HepG2 (cell line): Measurements from ENCODE around the gene TRIM27. TPM values are rescaled to one million over a fixed set of nuclear protein-coding genes. Genes with fewer than 3 reads are reported as not detected.

Experiments used
- ATF7-NPFF ChIP-seq: sonication (generic); formaldehyde crosslinking; IDR thresholded peaks from 2 replicates; pipeline ENCODE4 v1.8.1; 2023; ENCODE audit warnings: mild to moderate bottlenecking, low read depth, missing genetic modification reagents, moderate library complexity
- IRX3 ChIP-seq: sonication (generic); formaldehyde crosslinking; IDR thresholded peaks from 2 replicates; pipeline ENCODE4 v1.8.1; 2023; ENCODE audit warnings: mild to moderate bottlenecking, low read depth, missing genetic modification reagents, borderline replicate concordance
- ISL2 ChIP-seq: sonication (generic); formaldehyde crosslinking; IDR thresholded peaks from 2 replicates; pipeline ENCODE4 v1.5.0; 2020; ENCODE audit warnings: missing genetic modification reagents
- KMT2B ChIP-seq: IDR thresholded peaks from 2 replicates; pipeline ENCODE4 v1.6.1; 2016; ENCODE audit warnings: missing genetic modification reagents, missing compliant biosample characterization
- NFYB ChIP-seq: sonication (generic); formaldehyde crosslinking; IDR thresholded peaks from 2 replicates; pipeline ENCODE4 v1.4.0; 2020; ENCODE audit warnings: missing genetic modification reagents
- PHF5A ChIP-seq: IDR thresholded peaks from one replicate; pipeline ENCODE4 v1.6.1; 2018; ENCODE audit warnings: low read depth, missing genetic modification reagents; ENCODE audit not compliant: unreplicated experiment
- SMYD3 ChIP-seq: sonication (generic); formaldehyde crosslinking; IDR thresholded peaks from 2 replicates; pipeline ENCODE4 v1.8.1; 2023; ENCODE audit warnings: mild to moderate bottlenecking, missing genetic modification reagents
- ZNF430 ChIP-seq: sonication (generic); formaldehyde crosslinking; IDR thresholded peaks from 2 replicates; pipeline ENCODE4 v1.9.0; 2021; ENCODE audit warnings: mild to moderate bottlenecking, missing genetic modification reagents
- ZNF7 ChIP-seq: IDR thresholded peaks from 2 replicates; pipeline ENCODE4 v1.6.1; 2016; ENCODE audit warnings: missing biosample characterization, missing genetic modification reagents
- polyA plus RNA-seq, 8 experiments: library from polyadenylated mRNA; depleted of rRNA in 3 of 8; stranded (reverse) in 7 of 8; unstranded in 1 of 8; fragments of >200 nt; fragmentation: Illumina TruSeq in 4 of 8; extraction: Trizol in 4 of 8; gene quantifications; 2 replicates each; pipeline versions ENCODE4 v1.2.1 to v1.2.3, GENCODE V29; 2011 to 2016; ENCODE audit warnings: low read depth in 4 of 8, missing spikeins in 1 of 8, mixed read lengths in 1 of 8; ENCODE audit not compliant: insufficient read depth in 1 of 8
- total RNA-seq, 5 experiments: library from RNA; depleted of rRNA; stranded (reverse); fragments of >200 nt; fragmentation: Illumina TruSeq; extraction: Trizol; gene quantifications; 2 replicates each; pipeline ENCODE4 v1.2.3, GENCODE V29; 2016; ENCODE audit warnings: low read depth in 1 of 5
- TF ChIP-seq, protein P1 (sequence below): sonication (generic); formaldehyde crosslinking; IDR thresholded peaks from 2 replicates; pipeline ENCODE4 v1.4.0; 2020; ENCODE audit warnings: mild to moderate bottlenecking, missing genetic modification reagents
- TF ChIP-seq, protein P2 (sequence below): sonication (generic); formaldehyde crosslinking; IDR thresholded peaks from 2 replicates; pipeline ENCODE4 v1.4.0; 2020; ENCODE audit warnings: missing genetic modification reagents
- TF ChIP-seq, protein P3 (sequence below): sonication (generic); formaldehyde crosslinking; IDR thresholded peaks from 2 replicates; pipeline ENCODE4 v1.8.1; 2023; ENCODE audit warnings: mild to moderate bottlenecking, missing genetic modification reagents
- TF ChIP-seq, protein P4 (sequence below): sonication (generic); formaldehyde crosslinking; IDR thresholded peaks from 2 replicates; pipeline ENCODE4 v1.9.0; 2021; ENCODE audit warnings: missing genetic modification reagents, borderline replicate concordance
- TF ChIP-seq, protein P5 (sequence below): sonication (generic); formaldehyde crosslinking; IDR thresholded peaks from 2 replicates; pipeline ENCODE4 v1.9.0; 2021; ENCODE audit warnings: missing genetic modification reagents, mild to moderate bottlenecking, borderline replicate concordance
- TF ChIP-seq, protein P6 (sequence below): sonication (generic); formaldehyde crosslinking; IDR thresholded peaks from 2 replicates; pipeline ENCODE4 v1.4.0; 2020; ENCODE audit warnings: missing genetic modification reagents

TRIM27 gene
- total and polyA plus RNA-seq, 2 of the 13 experiments (the other 11 are each of a cell fraction or from before 2014, with no cell fraction given): 88.6 to 112 TPM

DNA sequence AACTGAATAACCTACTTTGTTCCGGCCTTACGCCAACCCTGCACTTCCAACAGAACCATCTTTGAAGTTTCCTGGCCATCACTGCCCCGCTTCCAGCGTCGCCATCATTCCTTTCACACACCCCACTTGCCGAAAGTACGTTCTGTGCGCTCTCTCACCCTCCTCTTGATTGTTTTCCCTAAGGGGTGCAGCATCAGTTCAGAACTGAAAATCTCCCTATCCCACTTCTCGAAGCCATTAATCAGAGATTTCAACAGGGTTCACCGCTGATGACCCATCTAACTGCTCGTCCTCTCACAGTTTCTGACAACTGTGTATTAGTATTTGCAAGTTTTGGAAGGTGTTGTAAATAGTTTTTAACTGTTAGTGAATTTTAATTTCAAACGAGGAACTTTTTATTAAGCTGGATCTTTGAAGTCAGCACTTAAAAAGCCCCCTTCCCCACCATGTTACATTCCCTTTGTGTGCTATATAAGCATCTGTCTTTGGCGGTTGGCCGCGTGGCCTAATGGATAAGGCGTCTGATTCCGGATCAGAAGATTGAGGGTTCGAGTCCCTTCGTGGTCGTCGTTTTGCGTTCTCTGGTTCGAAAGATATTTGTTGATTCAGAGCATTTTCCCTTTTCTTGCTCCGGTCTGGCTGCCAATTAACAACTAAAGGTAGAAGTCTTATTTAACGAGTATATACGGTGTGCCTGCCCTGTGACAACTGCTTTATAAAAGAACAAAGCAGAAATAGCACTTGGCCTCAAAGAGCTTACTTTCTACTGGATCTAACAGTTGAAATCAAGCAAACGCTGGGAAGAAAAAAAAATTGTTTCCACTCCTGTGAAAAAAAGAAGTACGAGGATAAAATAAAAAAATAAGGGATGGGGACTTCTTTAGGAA, 42.6 kb downstream of the TRIM27 start (continued):
- TF ChIP-seq, protein P1, sequence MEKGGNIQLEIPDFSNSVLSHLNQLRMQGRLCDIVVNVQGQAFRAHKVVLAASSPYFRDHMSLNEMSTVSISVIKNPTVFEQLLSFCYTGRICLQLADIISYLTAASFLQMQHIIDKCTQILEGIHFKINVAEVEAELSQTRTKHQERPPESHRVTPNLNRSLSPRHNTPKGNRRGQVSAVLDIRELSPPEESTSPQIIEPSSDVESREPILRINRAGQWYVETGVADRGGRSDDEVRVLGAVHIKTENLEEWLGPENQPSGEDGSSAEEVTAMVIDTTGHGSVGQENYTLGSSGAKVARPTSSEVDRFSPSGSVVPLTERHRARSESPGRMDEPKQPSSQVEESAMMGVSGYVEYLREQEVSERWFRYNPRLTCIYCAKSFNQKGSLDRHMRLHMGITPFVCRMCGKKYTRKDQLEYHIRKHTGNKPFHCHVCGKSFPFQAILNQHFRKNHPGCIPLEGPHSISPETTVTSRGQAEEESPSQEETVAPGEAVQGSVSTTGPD (CRISPR knock-in tag): no peak
- TF ChIP-seq SMYD3 (CRISPR knock-in tag) (no peak), PHF5A (peak; percentile 54), ZNF430 (CRISPR knock-in tag) (no peak), NFYB (no peak), KMT2B (CRISPR knock-in tag) (peak; percentile 73), ATF7-NPFF (CRISPR knock-in tag) (no peak), IRX3 (CRISPR knock-in tag) (no peak), ZNF7 (CRISPR knock-in tag) (no peak), ISL2 (CRISPR knock-in tag) (peak; percentile 56; the same call in 1 of the 2 replicates)
- TF ChIP-seq, protein P2, sequence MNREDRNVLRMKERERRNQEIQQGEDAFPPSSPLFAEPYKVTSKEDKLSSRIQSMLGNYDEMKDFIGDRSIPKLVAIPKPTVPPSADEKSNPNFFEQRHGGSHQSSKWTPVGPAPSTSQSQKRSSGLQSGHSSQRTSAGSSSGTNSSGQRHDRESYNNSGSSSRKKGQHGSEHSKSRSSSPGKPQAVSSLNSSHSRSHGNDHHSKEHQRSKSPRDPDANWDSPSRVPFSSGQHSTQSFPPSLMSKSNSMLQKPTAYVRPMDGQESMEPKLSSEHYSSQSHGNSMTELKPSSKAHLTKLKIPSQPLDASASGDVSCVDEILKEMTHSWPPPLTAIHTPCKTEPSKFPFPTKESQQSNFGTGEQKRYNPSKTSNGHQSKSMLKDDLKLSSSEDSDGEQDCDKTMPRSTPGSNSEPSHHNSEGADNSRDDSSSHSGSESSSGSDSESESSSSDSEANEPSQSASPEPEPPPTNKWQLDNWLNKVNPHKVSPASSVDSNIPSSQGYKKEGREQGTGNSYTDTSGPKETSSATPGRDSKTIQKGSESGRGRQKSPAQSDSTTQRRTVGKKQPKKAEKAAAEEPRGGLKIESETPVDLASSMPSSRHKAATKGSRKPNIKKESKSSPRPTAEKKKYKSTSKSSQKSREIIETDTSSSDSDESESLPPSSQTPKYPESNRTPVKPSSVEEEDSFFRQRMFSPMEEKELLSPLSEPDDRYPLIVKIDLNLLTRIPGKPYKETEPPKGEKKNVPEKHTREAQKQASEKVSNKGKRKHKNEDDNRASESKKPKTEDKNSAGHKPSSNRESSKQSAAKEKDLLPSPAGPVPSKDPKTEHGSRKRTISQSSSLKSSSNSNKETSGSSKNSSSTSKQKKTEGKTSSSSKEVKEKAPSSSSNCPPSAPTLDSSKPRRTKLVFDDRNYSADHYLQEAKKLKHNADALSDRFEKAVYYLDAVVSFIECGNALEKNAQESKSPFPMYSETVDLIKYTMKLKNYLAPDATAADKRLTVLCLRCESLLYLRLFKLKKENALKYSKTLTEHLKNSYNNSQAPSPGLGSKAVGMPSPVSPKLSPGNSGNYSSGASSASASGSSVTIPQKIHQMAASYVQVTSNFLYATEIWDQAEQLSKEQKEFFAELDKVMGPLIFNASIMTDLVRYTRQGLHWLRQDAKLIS: no peak
- TF ChIP-seq, protein P3, sequence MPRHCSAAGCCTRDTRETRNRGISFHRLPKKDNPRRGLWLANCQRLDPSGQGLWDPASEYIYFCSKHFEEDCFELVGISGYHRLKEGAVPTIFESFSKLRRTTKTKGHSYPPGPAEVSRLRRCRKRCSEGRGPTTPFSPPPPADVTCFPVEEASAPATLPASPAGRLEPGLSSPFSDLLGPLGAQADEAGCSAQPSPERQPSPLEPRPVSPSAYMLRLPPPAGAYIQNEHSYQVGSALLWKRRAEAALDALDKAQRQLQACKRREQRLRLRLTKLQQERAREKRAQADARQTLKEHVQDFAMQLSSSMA (CRISPR knock-in tag): no peak
- TF ChIP-seq, protein P4, sequence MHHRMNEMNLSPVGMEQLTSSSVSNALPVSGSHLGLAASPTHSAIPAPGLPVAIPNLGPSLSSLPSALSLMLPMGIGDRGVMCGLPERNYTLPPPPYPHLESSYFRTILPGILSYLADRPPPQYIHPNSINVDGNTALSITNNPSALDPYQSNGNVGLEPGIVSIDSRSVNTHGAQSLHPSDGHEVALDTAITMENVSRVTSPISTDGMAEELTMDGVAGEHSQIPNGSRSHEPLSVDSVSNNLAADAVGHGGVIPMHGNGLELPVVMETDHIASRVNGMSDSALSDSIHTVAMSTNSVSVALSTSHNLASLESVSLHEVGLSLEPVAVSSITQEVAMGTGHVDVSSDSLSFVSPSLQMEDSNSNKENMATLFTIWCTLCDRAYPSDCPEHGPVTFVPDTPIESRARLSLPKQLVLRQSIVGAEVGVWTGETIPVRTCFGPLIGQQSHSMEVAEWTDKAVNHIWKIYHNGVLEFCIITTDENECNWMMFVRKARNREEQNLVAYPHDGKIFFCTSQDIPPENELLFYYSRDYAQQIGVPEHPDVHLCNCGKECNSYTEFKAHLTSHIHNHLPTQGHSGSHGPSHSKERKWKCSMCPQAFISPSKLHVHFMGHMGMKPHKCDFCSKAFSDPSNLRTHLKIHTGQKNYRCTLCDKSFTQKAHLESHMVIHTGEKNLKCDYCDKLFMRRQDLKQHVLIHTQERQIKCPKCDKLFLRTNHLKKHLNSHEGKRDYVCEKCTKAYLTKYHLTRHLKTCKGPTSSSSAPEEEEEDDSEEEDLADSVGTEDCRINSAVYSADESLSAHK (CRISPR knock-in tag): no peak
- TF ChIP-seq, protein P5, sequence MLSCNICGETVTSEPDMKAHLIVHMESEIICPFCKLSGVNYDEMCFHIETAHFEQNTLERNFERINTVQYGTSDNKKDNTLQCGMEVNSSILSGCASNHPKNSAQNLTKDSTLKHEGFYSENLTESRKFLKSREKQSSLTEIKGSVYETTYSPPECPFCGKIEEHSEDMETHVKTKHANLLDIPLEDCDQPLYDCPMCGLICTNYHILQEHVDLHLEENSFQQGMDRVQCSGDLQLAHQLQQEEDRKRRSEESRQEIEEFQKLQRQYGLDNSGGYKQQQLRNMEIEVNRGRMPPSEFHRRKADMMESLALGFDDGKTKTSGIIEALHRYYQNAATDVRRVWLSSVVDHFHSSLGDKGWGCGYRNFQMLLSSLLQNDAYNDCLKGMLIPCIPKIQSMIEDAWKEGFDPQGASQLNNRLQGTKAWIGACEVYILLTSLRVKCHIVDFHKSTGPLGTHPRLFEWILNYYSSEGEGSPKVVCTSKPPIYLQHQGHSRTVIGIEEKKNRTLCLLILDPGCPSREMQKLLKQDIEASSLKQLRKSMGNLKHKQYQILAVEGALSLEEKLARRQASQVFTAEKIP (CRISPR knock-in tag): no peak
- TF ChIP-seq, protein P6, sequence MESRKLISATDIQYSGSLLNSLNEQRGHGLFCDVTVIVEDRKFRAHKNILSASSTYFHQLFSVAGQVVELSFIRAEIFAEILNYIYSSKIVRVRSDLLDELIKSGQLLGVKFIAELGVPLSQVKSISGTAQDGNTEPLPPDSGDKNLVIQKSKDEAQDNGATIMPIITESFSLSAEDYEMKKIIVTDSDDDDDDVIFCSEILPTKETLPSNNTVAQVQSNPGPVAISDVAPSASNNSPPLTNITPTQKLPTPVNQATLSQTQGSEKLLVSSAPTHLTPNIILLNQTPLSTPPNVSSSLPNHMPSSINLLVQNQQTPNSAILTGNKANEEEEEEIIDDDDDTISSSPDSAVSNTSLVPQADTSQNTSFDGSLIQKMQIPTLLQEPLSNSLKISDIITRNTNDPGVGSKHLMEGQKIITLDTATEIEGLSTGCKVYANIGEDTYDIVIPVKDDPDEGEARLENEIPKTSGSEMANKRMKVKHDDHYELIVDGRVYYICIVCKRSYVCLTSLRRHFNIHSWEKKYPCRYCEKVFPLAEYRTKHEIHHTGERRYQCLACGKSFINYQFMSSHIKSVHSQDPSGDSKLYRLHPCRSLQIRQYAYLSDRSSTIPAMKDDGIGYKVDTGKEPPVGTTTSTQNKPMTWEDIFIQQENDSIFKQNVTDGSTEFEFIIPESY (CRISPR knock-in tag): peak; percentile 72
